Adrenal gland (tissue), 5 donors: ENCODE results near the gene CKAP2.

Experiments used
- POLR2A ChIP-seq, 2 donors: fragments of 450-650 bp; IDR thresholded peaks; one replicate each; pipeline ENCODE4 v1.6.1; 2017; ENCODE audit warnings: antibody characterized with exemption in 2 of 2, mild to moderate bottlenecking in 2 of 2, moderate library complexity in 1 of 2
- TF ChIP-seq, protein P1 (sequence below), 6 experiments: fragments of 450-650 bp in 4 of 6; fragments of 200-600 bp in 2 of 6; sonication (generic) in 1 of 6; IDR thresholded peaks; 1 replicate in 5 of 6; 2 replicates in 1 of 6; pipeline versions ENCODE4 v1.5.1 to v1.8.0; 2016 to 2021; ENCODE audit warnings: antibody characterized with exemption in 6 of 6, mild to moderate bottlenecking in 2 of 6, moderate library complexity in 1 of 6
- donor health status: DM: no; HTN: no; CAD: no.

GRCh38 chr13:52452470-52452869 lies 2.8 kb upstream of the CKAP2 start:
- no peak for TF ChIP-seq POLR2A (IDR thresholded peaks at IDR 0.05)
- TF ChIP-seq, protein P1, sequence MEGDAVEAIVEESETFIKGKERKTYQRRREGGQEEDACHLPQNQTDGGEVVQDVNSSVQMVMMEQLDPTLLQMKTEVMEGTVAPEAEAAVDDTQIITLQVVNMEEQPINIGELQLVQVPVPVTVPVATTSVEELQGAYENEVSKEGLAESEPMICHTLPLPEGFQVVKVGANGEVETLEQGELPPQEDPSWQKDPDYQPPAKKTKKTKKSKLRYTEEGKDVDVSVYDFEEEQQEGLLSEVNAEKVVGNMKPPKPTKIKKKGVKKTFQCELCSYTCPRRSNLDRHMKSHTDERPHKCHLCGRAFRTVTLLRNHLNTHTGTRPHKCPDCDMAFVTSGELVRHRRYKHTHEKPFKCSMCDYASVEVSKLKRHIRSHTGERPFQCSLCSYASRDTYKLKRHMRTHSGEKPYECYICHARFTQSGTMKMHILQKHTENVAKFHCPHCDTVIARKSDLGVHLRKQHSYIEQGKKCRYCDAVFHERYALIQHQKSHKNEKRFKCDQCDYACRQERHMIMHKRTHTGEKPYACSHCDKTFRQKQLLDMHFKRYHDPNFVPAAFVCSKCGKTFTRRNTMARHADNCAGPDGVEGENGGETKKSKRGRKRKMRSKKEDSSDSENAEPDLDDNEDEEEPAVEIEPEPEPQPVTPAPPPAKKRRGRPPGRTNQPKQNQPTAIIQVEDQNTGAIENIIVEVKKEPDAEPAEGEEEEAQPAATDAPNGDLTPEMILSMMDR (IDR thresholded peaks at IDR 0.05), result no peak
